Keratinocyte (primary cell): ENCODE data around the gene TPCN2. TPM values are rescaled to one million over a fixed set of nuclear protein-coding genes. Genes with fewer than 3 reads are reported as not detected.

Experiments used
- DNase-seq: peaks from one replicate; pipeline ENCODE4 v3.0.0-alpha.2; 2011; ENCODE audit warnings: low read depth, missing footprints, low spot score
- FAIRE-seq: peaks from 2 replicates; lab custom pipeline; 2011; peaks lifted over from hg19 to GRCh38; lab: Jason Lieb, UNC
- H2AFZ ChIP-seq: 2 replicates; pipeline ENCODE4 v1.6.0; 2012; ENCODE audit warnings: low read length, control low read depth, inconsistent platforms; ENCODE audit not compliant: control insufficient read depth
- H3K27ac ChIP-seq: 2 replicates; pipeline ENCODE4 v1.5.1; 2011; ENCODE audit warnings: low read length; ENCODE audit not compliant: control insufficient read depth, insufficient read depth
- H3K27me3 ChIP-seq: 3 replicates; pipeline ENCODE4 v1.6.0; 2011; ENCODE audit warnings: low read length; ENCODE audit not compliant: control insufficient read depth, insufficient read depth; ENCODE audit errors: extremely low read depth
- H3K36me3 ChIP-seq, 2 experiments: 2 replicates in 1 of 2; 3 replicates in 1 of 2; pipeline ENCODE4 v1.5.1; 2011; ENCODE audit warnings: low read length in 2 of 2, mild to moderate bottlenecking in 1 of 2; ENCODE audit not compliant: control insufficient read depth in 2 of 2, insufficient read depth in 2 of 2; ENCODE audit errors: extremely low read depth in 1 of 2
- H3K4me1 ChIP-seq: 3 replicates; pipeline ENCODE4 v1.5.1; 2011; ENCODE audit warnings: low read length; ENCODE audit not compliant: control insufficient read depth, insufficient read depth; ENCODE audit errors: extremely low read depth
- H3K4me2 ChIP-seq: 3 replicates; pipeline ENCODE4 v1.6.0; 2011; ENCODE audit warnings: low read depth, low read length; ENCODE audit not compliant: control insufficient read depth, insufficient read depth; ENCODE audit errors: extremely low read depth
- H3K4me3 ChIP-seq, 3 experiments: fragments of 200-600 bp in 1 of 3; sonication (generic) in 1 of 3; 2 replicates in 2 of 3; 3 replicates in 1 of 3; pipeline ENCODE4 v1.5.1; 2011 to 2016; ENCODE audit warnings: low read length in 3 of 3, mild to moderate bottlenecking in 3 of 3, control low read depth in 2 of 3, inconsistent platforms in 1 of 3, low read depth in 1 of 3, mixed read lengths in 1 of 3, mixed run types in 1 of 3, moderate library complexity in 1 of 3; ENCODE audit not compliant: control insufficient read depth in 2 of 3, insufficient read depth in 2 of 3; ENCODE audit errors: extremely low read depth in 1 of 3
- H3K79me2 ChIP-seq: 2 replicates; pipeline ENCODE4 v1.6.0; 2012; ENCODE audit warnings: low read length; ENCODE audit not compliant: control insufficient read depth, insufficient read depth
- H3K9ac ChIP-seq: 3 replicates; pipeline ENCODE4 v1.6.0; 2011; ENCODE audit warnings: low read length; ENCODE audit not compliant: control insufficient read depth, insufficient read depth; ENCODE audit errors: extremely low read depth
- H3K9me1 ChIP-seq: 3 replicates; pipeline ENCODE4 v1.6.0; 2011; ENCODE audit warnings: low read length; ENCODE audit not compliant: control insufficient read depth, insufficient read depth; ENCODE audit errors: extremely low read depth
- H3K9me3 ChIP-seq: 2 replicates; pipeline ENCODE4 v1.5.1; 2012; ENCODE audit warnings: low read depth, low read length; ENCODE audit not compliant: control insufficient read depth
- H4K20me1 ChIP-seq: 3 replicates; pipeline ENCODE4 v1.6.0; 2011; ENCODE audit warnings: low read length; ENCODE audit not compliant: control insufficient read depth, insufficient read depth; ENCODE audit errors: extremely low read depth
- CTCF ChIP-seq, 3 experiments: IDR thresholded peaks in 1 of 3; conservative IDR thresholded peaks in 1 of 3; optimal IDR thresholded peaks in 1 of 3; 2 replicates in 2 of 3; 3 replicates in 1 of 3; pipeline versions ENCODE3 to v1.5.1; 2011; ENCODE audit warnings: low read length in 3 of 3, mild to moderate bottlenecking in 3 of 3, moderate library complexity in 2 of 3, control low read depth in 1 of 3, inconsistent platforms in 1 of 3; ENCODE audit not compliant: insufficient read depth in 2 of 3; ENCODE audit errors: extremely low read depth in 1 of 3
- EZH2 ChIP-seq: IDR thresholded peaks from one replicate; pipeline ENCODE4 v1.6.1; 2012; ENCODE audit warnings: inconsistent platforms, mild to moderate bottlenecking, low read length, moderate library complexity
- dilution Hi-C: fragments of 300-500 bp; cut with MboI; formaldehyde crosslinking; loops from one replicate; pipeline ENCODE4 v1.7.0; 2020; ENCODE audit warnings: low sequenced_read_pairs; ENCODE audit not compliant: extremely low pct_ligation_motif_present
- polyA plus RNA-seq, 5 experiments: library from polyadenylated mRNA; depleted of rRNA in 3 of 5; stranded (reverse) in 3 of 5; stranded (forward) in 1 of 5; unstranded in 1 of 5; fragments of >200 nt; gene quantifications; 1 replicate in 1 of 5; 2 replicates in 3 of 5; 3 replicates in 1 of 5; pipeline versions ENCODE4 v1.2.1 to v1.2.3, GENCODE V29; 2011 to 2012; ENCODE audit warnings: missing spikeins in 2 of 5, low read depth in 1 of 5, low replicate concordance in 1 of 5

Gene TPCN2
- polyA plus RNA-seq, 1 donor (not counting 4 experiments of a cell fraction or from before 2014, with no cell fraction given), result 7.7 TPM

- Histone ChIP-seq H3K27me3 (peaks cover 17% of the 10 kb centered on the region), H4K20me1 (no peaks in the 10 kb centered on the region), H3K4me3 (no peak overlapping the region), H3K4me2 (no peak overlapping the region), H3K27ac (no peak overlapping the region), H2AFZ (no peak overlapping the region), H3K9me3 (no peaks in the 10 kb centered on the region), H3K9me1 (no peaks in the 10 kb centered on the region), H3K36me3 (no peaks in the 10 kb centered on the region), H3K79me2 (no peaks in the 10 kb centered on the region), H3K9ac (no peak overlapping the region), H3K4me1 (no peaks in the 10 kb centered on the region)
- dilution Hi-C loops, result loop anchor here (25.0 kb wide), 1 partner anchor 132 kb away; no protein-coding TSS in a partner anchor
- DNase-seq (no peak), FAIRE-seq (no peak)
- TF ChIP-seq CTCF (optimal IDR thresholded peaks at IDR 0.05 in 1 of 3, IDR thresholded peaks at IDR 0.05 in 1 of 3, conservative IDR thresholded peaks at IDR 0.05 in 1 of 3; ENCODE audit: extremely low read depth in 1 of 3, insufficient read depth in 2 of 3, low read length in 3 of 3) (no peak), EZH2 (no peak)
Measured at GRCh38 chr11:69104856-69105395, 56.2 kb downstream of the TPCN2 start.

GRCh38 chr11:69105461-69106030 is 56.8 kb downstream of the TPCN2 start:
- no peaks in the 10 kb centered on the region for H3K36me3 ChIP-seq
- no peak overlapping the region for H3K27ac ChIP-seq
- H4K20me1 ChIP-seq, result no peaks in the 10 kb centered on the region
- H3K79me2 ChIP-seq, result no peaks in the 10 kb centered on the region
- dilution Hi-C loops, result loop anchor here (25.0 kb wide), 1 partner anchor 132 kb away; no protein-coding TSS in a partner anchor
- H3K4me1 ChIP-seq, result no peaks in the 10 kb centered on the region
- no peak overlapping the region for H3K4me3 ChIP-seq
- H2AFZ ChIP-seq, result no peak overlapping the region
- DNase-seq (no peak), FAIRE-seq (no peak)
- H3K9me3 ChIP-seq, result no peaks in the 10 kb centered on the region
- H3K27me3 ChIP-seq, result peaks cover 17% of the 10 kb centered on the region
- H3K9me1 ChIP-seq, result no peaks in the 10 kb centered on the region
- no peak overlapping the region for H3K4me2 ChIP-seq
- TF ChIP-seq CTCF (optimal IDR thresholded peaks at IDR 0.05 in 1 of 3, IDR thresholded peaks at IDR 0.05 in 1 of 3, conservative IDR thresholded peaks at IDR 0.05 in 1 of 3; ENCODE audit: extremely low read depth in 1 of 3, insufficient read depth in 2 of 3, low read length in 3 of 3) (no peak), EZH2 (no peak)
- H3K9ac ChIP-seq, result no peak overlapping the region
